ENCODE data around the gene MTSS2. TPM values are rescaled to one million over a fixed set of nuclear protein-coding genes. Genes with fewer than 3 reads are reported as not detected.

Gene MTSS2
- total RNA-seq, 1 experiment from 2014 or later, result 18.7 TPM

DNA sequence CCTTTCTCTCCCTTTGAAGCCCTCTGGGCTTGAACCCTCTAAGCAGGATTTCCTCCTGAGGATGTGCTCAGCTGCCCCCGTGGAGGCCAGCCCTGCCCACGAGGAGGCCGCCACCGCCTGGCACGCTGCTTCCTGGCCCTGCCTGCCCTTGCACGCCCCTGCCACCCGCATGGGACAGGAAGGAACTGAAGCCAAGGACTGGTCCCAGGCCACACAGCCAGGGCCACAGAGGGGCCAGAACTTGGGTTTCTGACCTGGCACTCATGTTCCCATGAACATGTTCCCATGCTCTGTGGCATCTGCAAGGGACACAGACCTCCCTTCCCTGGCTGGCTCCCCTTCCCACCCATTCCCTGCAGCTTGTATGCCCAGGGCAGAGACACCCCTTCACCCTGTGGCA is 24.1 kb upstream of the MTSS2 start:
- CTCF ChIA-PET, result no interaction called here
- no peak overlapping the region for H3K4me3 ChIP-seq (ENCODE audit: low read length)
- no peak overlapping the region for H3K4me2 ChIP-seq (ENCODE audit: low read length)
- TF ChIP-seq EZH2 (IDR thresholded peaks at IDR 0.05; ENCODE audit: low read length, unreplicated experiment) (no peak), EZH2phosphoT487 (IDR thresholded peaks at IDR 0.05; ENCODE audit: borderline replicate concordance, low read length) (no peak)
- TF ChIP-seq, protein P1, sequence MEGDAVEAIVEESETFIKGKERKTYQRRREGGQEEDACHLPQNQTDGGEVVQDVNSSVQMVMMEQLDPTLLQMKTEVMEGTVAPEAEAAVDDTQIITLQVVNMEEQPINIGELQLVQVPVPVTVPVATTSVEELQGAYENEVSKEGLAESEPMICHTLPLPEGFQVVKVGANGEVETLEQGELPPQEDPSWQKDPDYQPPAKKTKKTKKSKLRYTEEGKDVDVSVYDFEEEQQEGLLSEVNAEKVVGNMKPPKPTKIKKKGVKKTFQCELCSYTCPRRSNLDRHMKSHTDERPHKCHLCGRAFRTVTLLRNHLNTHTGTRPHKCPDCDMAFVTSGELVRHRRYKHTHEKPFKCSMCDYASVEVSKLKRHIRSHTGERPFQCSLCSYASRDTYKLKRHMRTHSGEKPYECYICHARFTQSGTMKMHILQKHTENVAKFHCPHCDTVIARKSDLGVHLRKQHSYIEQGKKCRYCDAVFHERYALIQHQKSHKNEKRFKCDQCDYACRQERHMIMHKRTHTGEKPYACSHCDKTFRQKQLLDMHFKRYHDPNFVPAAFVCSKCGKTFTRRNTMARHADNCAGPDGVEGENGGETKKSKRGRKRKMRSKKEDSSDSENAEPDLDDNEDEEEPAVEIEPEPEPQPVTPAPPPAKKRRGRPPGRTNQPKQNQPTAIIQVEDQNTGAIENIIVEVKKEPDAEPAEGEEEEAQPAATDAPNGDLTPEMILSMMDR (conservative IDR thresholded peaks at IDR 0.05; ENCODE audit: low read depth, low read length), result no peak
- H4K20me1 ChIP-seq (ENCODE audit: low read length), result no peaks in the 10 kb centered on the region
- no peaks in the 10 kb centered on the region for H3K9me3 ChIP-seq (ENCODE audit: low read length)
- BruUV-seq (replicated peaks), result no TSS peak
- H3K9me2 ChIP-seq (replicated peaks; ENCODE audit: low read length), result no peaks in the 10 kb centered on the region
- intact Hi-C loops (cut with micrococcal nuclease), result no loop called here
- peaks cover 30% of the 10 kb centered on the region for H3K4me1 ChIP-seq (ENCODE audit: insufficient read depth, low read length)
- POLR2A ChIA-PET (ENCODE audit: unreplicated experiment), result no interaction called here
- H3F3A ChIP-seq (ENCODE audit: low read length, unreplicated experiment), result no peaks in the 10 kb centered on the region
- ATAC-seq, result no peak
- no peak overlapping the region for H3K27ac ChIP-seq (ENCODE audit: low read length)
- H3K9ac ChIP-seq (ENCODE audit: low read length), result no peak overlapping the region
- H2AFZ ChIP-seq (ENCODE audit: low read length), result no peak overlapping the region
- H3K36me3 ChIP-seq (ENCODE audit: low read depth, low read length), result no peaks in the 10 kb centered on the region
- no peaks in the 10 kb centered on the region for H3K27me3 ChIP-seq (ENCODE audit: low read length)
- DNase-seq, result no peak
- no peaks in the 10 kb centered on the region for H3K79me2 ChIP-seq (ENCODE audit: low read length)

DNA sequence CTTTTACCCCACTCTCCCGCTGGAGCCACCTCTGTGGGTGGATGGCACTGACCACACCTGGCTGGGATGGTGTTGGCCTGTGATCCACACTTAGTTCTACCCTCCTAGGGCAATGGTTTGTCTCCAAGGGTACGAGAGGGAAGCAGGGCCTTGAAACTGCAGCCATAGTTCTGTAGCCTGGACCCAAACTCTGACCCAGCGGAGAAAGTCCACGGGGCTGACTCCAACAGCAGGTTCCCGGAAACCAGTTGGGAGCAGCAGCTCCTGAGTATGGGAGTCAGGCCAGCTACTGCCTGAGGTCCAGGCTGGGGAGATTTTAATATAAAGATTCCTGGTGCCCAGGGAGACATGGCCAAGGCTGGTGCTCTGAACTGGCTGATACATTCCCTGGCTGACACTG is 23.6 kb upstream of the MTSS2 start:
- no peak overlapping the region for H3K4me3 ChIP-seq (ENCODE audit: low read length)
- no peaks in the 10 kb centered on the region for H3K27me3 ChIP-seq (ENCODE audit: low read length)
- no TSS peak for BruUV-seq (replicated peaks)
- no peak for DNase-seq
- no peaks in the 10 kb centered on the region for H4K20me1 ChIP-seq (ENCODE audit: low read length)
- no peaks in the 10 kb centered on the region for H3K36me3 ChIP-seq (ENCODE audit: low read depth, low read length)
- H3K79me2 ChIP-seq (ENCODE audit: low read length), result no peaks in the 10 kb centered on the region
- ChIA-PET CTCF (no interaction called here), POLR2A (ENCODE audit: unreplicated experiment) (no interaction called here)
- no peak for ATAC-seq
- H3K9me3 ChIP-seq (ENCODE audit: low read length), result no peaks in the 10 kb centered on the region
- TF ChIP-seq EZH2 (IDR thresholded peaks at IDR 0.05; ENCODE audit: low read length, unreplicated experiment), result no peak
- TF ChIP-seq, protein P1 (conservative IDR thresholded peaks at IDR 0.05; ENCODE audit: low read depth, low read length), result no peak
- TF ChIP-seq EZH2phosphoT487 (IDR thresholded peaks at IDR 0.05; ENCODE audit: borderline replicate concordance, low read length), result no peak
- H3F3A ChIP-seq (ENCODE audit: low read length, unreplicated experiment), result no peaks in the 10 kb centered on the region
- no peak overlapping the region for H3K9ac ChIP-seq (ENCODE audit: low read length)
- H3K4me2 ChIP-seq (ENCODE audit: low read length), result no peak overlapping the region
- no peaks in the 10 kb centered on the region for H3K9me2 ChIP-seq (replicated peaks; ENCODE audit: low read length)
- peaks cover 25% of the 10 kb centered on the region for H3K4me1 ChIP-seq (ENCODE audit: insufficient read depth, low read length)
- intact Hi-C loops (cut with micrococcal nuclease), result no loop called here
- H2AFZ ChIP-seq (ENCODE audit: low read length), result no peak overlapping the region
- no peak overlapping the region for H3K27ac ChIP-seq (ENCODE audit: low read length)

DNA sequence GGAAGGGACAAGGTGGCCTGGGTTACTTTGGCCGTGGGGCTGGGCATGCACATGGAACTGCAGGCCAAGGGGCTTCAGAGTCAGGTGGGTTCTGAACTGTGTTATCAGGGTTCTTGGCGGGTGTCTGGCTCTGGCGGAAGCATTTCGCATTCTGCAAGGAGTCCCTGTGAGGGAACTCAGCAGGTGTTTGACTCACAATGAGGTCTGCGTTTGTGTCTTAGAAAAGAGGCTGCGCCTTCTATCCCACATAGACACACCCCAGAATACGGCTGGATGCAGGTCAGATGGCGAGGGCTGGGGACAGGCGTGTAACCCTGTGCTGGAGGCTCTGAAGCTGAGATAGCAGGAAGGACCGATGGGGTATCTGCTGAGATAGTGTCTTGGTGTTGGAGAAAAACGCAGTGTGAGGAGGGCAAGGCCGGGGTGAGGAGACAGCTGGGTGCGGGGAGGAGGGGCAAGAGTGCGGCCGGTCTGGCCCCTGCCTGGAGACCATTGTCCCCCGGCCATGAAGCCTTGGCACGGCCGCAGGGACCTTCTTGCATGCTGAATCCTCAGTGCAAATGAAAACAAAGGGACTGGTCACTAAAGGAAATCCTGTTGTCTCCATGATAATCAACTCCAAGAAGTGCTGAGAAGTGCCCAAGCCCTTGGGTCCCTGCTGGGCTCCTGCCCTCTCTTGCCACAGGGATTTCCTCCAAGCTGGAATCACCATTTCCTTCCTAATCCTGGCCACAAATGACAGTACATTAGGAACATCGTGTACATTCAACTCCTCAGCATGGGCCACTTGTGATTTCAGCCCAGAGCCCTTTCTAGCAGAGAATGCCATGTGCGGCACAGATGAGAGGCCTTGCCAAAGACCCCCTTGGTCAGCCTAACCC is 22.8 kb upstream of the MTSS2 start:
- Histone ChIP-seq H3K4me3 (ENCODE audit: low read length) (no peak overlapping the region), H3K9ac (ENCODE audit: low read length) (no peak overlapping the region), H3K27ac (ENCODE audit: low read length) (no peak overlapping the region), H3K9me2 (replicated peaks; ENCODE audit: low read length) (no peaks in the 10 kb centered on the region), H3K36me3 (ENCODE audit: low read depth, low read length) (no peaks in the 10 kb centered on the region), H3K27me3 (ENCODE audit: low read length) (no peaks in the 10 kb centered on the region), H3F3A (ENCODE audit: low read length, unreplicated experiment) (no peaks in the 10 kb centered on the region), H4K20me1 (ENCODE audit: low read length) (no peaks in the 10 kb centered on the region), H3K4me2 (ENCODE audit: low read length) (no peak overlapping the region), H3K9me3 (ENCODE audit: low read length) (no peaks in the 10 kb centered on the region), H3K79me2 (ENCODE audit: low read length) (no peaks in the 10 kb centered on the region), H3K4me1 (ENCODE audit: insufficient read depth, low read length) (peaks cover 20% of the 10 kb centered on the region), H2AFZ (ENCODE audit: low read length) (no peak overlapping the region)
- intact Hi-C loops (cut with micrococcal nuclease), result no loop called here
- TF ChIP-seq, protein P1 (conservative IDR thresholded peaks at IDR 0.05; ENCODE audit: low read depth, low read length), result no peak
- no peak for TF ChIP-seq EZH2 (IDR thresholded peaks at IDR 0.05; ENCODE audit: low read length, unreplicated experiment)
- no peak for TF ChIP-seq EZH2phosphoT487 (IDR thresholded peaks at IDR 0.05; ENCODE audit: borderline replicate concordance, low read length)
- no TSS peak for BruUV-seq (replicated peaks)
- ChIA-PET POLR2A (ENCODE audit: unreplicated experiment) (no interaction called here), CTCF (no interaction called here)
- DNase-seq, result no peak
- ATAC-seq, result no peak
